Adrenal gland (tissue), 12 donors: Measurements from ENCODE around the gene IFIT1. TPM values are rescaled to one million over a fixed set of nuclear protein-coding genes. Genes with fewer than 3 reads are reported as not detected.
A peak's percentile ranks its signal among the peaks of the same experiment; 100 is the strongest.

Experiments
- DNase-seq, 7 donors: peaks; one replicate each; pipeline ENCODE4 v3.0.0-alpha.2; 2019 to 2020
- H3K27ac ChIP-seq, 5 donors: fragments of 200-600 bp; sonication (generic) in 4 of 5; 1 replicate in 3 of 5; 2 replicates in 2 of 5; pipeline versions ENCODE4 v1.5.1 to v1.8.0; 2016 to 2020; ENCODE audit warnings: mild to moderate bottlenecking in 1 of 5
- H3K27me3 ChIP-seq: fragments of 200-600 bp; 2 replicates; pipeline ENCODE4 v1.8.0; 2021
- H3K36me3 ChIP-seq, 2 donors: fragments of 200-600 bp; replicated peaks in 1 of 2; 1 replicate in 1 of 2; 2 replicates in 1 of 2; pipeline versions ENCODE4 v1.5.1 to v1.8.0; 2018 to 2022
- H3K4me1 ChIP-seq, 2 donors: fragments of 200-600 bp; replicated peaks in 1 of 2; 1 replicate in 1 of 2; 2 replicates in 1 of 2; pipeline versions ENCODE4 v1.5.1 to v1.8.0; 2018 to 2021
- H3K4me3 ChIP-seq, 4 donors: fragments of 200-600 bp; sonication (generic) in 3 of 4; one replicate each; pipeline ENCODE4 v1.5.1; 2016 to 2018
- H3K9me3 ChIP-seq, 3 donors: fragments of 200-600 bp; sonication (generic) in 1 of 3; replicated peaks in 1 of 3; 1 replicate in 2 of 3; 2 replicates in 1 of 3; pipeline versions ENCODE4 v1.5.1 to v1.8.0; 2016 to 2021
- POLR2A ChIP-seq, 2 donors: fragments of 450-650 bp; IDR thresholded peaks; one replicate each; pipeline ENCODE4 v1.6.1; 2017; ENCODE audit warnings: antibody characterized with exemption in 2 of 2, mild to moderate bottlenecking in 2 of 2, moderate library complexity in 1 of 2
- WGBS, 4 donors: extraction: QIAGEN DNeasy Blood & Tissue Kit in 2 of 4; methylation state at CpG; one replicate each; pipeline versions ENCODE4 v1.1.5 to v1.1.7; 2013 to 2017; 5-methylcytosine and 5-hydroxymethylcytosine counted together
- intact Hi-C, 2 donors: fragments of 100-400 bp; cut with DNase I; formaldehyde crosslinking; loops; one replicate each; pipeline versions ENCODE4 v1.14.1 to v1.15.0; 2022 to 2023
- polyA plus RNA-seq, 3 donors: library from polyadenylated mRNA; stranded (reverse); fragments of 200-250 nt in 2 of 3; fragments of 350-450 nt in 1 of 3; fragmentation: Illumina TruSeq in 1 of 3; extraction: RNeasy Lipid Tissue Mini Kit (QIAGEN cat#74804) in 1 of 3; gene quantifications; one replicate each; pipeline ENCODE4 v1.2.3, GENCODE V29; 2013 to 2014
- total RNA-seq, 9 donors: library from RNA; depleted of rRNA in 4 of 9; stranded (reverse); fragments of >200 nt in 4 of 9; fragments of 120-200 nt in 1 of 9; fragmentation: NEBNext Ultra II Directional in 1 of 9; extraction: Animal tissue kit (Norgen Biotek cat#: 25700) in 1 of 9; gene quantifications; one replicate each; pipeline versions ENCODE4 v1.1.0 to v1.2.4, GENCODE V29; 2013 to 2023
- TF ChIP-seq, protein P1 (sequence below), 6 experiments: fragments of 450-650 bp in 4 of 6; fragments of 200-600 bp in 2 of 6; sonication (generic) in 1 of 6; IDR thresholded peaks; 1 replicate in 5 of 6; 2 replicates in 1 of 6; pipeline versions ENCODE4 v1.5.1 to v1.8.0; 2016 to 2021; ENCODE audit warnings: antibody characterized with exemption in 6 of 6, mild to moderate bottlenecking in 2 of 6, moderate library complexity in 1 of 6
- donor health status: healthy with polysubstance abuse.
- donor health status: Bipolar disorder and iron deficiency.
- donor health status: DM: yes; HTN: yes; CAD: no.
- donor health status: DM: no; HTN: no; CAD: no.
- donor health status: DM: no; HTN: no; CAD: no.
- donor health status: DM: yes; HTN: yes; CAD: no.

IFIT1 gene
- total and polyA plus RNA-seq, 12 donors, result 20.9 to 168 (median 62.0) TPM

DNA sequence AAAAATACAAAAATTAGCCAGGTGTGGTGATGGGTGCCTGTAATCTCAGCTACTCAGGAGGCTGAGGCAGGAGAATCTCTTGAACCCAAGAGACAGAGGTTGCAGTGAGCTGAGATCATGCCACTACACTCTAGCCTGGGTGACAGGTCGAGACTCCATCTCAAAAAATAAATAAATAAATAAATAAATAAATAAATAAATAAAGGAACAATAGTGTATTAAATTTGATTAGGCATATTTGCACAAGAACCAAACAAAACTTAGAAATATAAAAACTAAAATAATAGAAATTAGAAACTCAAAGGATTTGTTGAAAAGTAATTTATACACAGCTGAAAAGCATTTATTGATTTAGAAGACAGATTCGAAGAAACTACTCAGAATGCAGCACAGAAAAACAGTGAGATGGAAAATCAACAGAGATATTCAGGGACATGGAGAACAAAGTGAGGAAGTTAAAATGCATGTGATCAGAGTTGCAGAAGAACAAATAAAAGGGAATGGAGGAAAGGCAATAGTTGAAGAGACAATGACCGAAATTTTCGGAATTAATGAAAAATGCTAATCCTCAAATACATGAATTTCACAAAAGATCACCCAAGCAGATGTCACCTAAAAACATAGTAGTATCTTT, 46.9 kb upstream of the IFIT1 start:
- Histone ChIP-seq H3K36me3 (no peaks in the 10 kb centered on the region), H3K9me3 (no peaks in the 10 kb centered on the region), H3K27ac (peak overlapping the region in 2 of 5 donors; percentile 55 to 76), H3K4me3 (no peak overlapping the region), H3K4me1 (peaks cover 13 to 38% of the 10 kb centered on the region in 2 donors), H3K27me3 (no peaks in the 10 kb centered on the region)
- 83 to 93% (median 91%) methylated on average over 4 of the region's 4 CpGs for WGBS, 4 donors
- TF ChIP-seq POLR2A (IDR thresholded peaks at IDR 0.05), result no peak
- TF ChIP-seq, protein P1, sequence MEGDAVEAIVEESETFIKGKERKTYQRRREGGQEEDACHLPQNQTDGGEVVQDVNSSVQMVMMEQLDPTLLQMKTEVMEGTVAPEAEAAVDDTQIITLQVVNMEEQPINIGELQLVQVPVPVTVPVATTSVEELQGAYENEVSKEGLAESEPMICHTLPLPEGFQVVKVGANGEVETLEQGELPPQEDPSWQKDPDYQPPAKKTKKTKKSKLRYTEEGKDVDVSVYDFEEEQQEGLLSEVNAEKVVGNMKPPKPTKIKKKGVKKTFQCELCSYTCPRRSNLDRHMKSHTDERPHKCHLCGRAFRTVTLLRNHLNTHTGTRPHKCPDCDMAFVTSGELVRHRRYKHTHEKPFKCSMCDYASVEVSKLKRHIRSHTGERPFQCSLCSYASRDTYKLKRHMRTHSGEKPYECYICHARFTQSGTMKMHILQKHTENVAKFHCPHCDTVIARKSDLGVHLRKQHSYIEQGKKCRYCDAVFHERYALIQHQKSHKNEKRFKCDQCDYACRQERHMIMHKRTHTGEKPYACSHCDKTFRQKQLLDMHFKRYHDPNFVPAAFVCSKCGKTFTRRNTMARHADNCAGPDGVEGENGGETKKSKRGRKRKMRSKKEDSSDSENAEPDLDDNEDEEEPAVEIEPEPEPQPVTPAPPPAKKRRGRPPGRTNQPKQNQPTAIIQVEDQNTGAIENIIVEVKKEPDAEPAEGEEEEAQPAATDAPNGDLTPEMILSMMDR (IDR thresholded peaks at IDR 0.05), result no peak
- no peak for DNase-seq
- intact Hi-C loops, result no loop called here

DNA sequence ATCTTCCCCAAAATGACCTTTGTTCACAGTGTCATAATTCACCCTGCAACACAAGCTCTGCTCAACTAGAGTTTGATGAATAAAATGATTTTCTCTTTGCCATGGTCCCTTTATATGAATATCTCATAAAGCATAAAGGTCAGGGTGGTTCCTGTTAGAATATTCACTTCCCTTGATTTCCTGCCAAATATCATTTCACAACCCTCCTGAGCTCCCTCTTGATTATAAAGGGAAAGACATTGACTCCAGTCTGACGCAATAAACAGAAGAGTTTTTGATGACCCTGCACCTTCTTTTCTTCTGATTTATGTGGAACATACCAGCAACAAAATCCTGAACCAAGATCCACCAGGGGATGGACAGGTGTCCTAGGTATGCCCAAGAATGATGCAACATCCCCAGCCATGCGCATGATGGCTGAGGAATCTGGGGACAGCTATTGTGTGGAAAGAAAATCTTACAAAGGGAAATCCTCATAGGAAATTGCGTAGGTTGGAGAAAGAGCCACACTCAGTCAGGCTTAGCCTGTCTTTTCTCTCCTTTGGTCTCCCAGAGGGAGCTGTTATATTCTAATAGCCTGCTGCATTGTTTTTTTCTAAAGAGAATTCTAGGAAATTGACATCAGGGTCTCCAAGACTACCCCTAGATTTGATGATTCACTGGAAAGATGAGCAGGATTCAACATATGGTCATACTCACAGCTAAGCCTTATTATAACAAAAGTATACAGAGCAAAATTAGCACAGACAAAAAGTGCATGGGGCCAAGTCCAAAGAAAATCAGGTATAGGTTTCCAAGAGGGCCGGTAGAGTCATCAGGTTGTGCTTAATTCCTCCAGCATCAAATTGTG, 45.8 kb upstream of the IFIT1 start:
- H3K9me3 ChIP-seq, result no peaks in the 10 kb centered on the region
- peak overlapping the region in 4 of 5 donors; percentile 11 to 76 (median 44) for H3K27ac ChIP-seq
- H3K36me3 ChIP-seq, result no peaks in the 10 kb centered on the region
- 47 to 72% (median 59%) methylated on average over 4 of the region's 4 CpGs for WGBS, 4 donors
- no peak overlapping the region for H3K4me3 ChIP-seq
- no peaks in the 10 kb centered on the region for H3K27me3 ChIP-seq
- intact Hi-C loops, result no loop called here
- H3K4me1 ChIP-seq, result peaks cover 20 to 50% of the 10 kb centered on the region in 2 donors
- DNase-seq, result peak in 3 of 7 donors; percentile 27 to 36 (median 35)
- TF ChIP-seq, protein P1 (IDR thresholded peaks at IDR 0.05), result no peak
- no peak for TF ChIP-seq POLR2A (IDR thresholded peaks at IDR 0.05)

DNA sequence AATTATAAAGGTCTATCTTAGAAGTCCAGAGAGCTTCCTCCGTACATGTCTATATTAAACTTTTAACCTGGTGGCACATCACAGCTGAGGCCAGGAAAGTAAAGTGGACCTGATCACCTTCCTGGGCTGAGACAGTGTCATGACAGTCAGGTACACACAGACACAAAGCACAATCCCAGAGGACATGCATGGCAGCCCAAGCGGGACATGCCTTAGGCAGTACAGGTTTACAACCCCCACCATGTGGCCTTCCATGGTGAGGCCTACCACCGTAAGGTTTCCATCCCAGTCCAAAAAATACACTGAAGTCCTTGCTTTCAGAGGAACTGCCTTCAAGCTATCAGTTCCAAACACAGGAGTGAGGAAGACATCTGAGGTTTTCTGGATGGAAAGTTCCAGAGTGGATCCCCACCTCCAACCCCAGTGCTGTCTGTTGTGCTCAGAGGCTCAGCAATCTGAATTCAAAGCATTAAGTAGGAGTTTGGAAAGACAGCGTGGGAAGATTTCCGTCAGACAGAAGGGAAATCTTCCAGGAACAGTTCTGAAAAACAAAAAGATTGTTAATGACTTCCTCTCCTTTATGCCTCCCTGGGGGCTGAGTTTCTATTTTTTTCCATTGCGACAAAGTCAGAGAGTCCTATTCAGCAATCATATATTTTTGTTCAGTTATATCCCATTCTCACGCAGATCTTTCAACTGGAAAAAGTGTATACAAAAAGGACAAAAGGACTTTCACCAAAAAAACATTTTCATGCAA, 44.5 kb upstream of the IFIT1 start:
- intact Hi-C loops, result no loop called here
- Histone ChIP-seq H3K4me1 (peaks cover 23 to 60% of the 10 kb centered on the region in 2 donors), H3K27ac (peak overlapping the region in 3 of 5 donors; percentile 34 to 76 (median 69)), H3K9me3 (no peaks in the 10 kb centered on the region), H3K27me3 (no peaks in the 10 kb centered on the region), H3K4me3 (no peak overlapping the region), H3K36me3 (no peaks in the 10 kb centered on the region)
- 65 to 76% (median 71%) methylated on average over 7 of the region's 7 CpGs for WGBS, 4 donors
- peak in 1 of 7 donors; percentile 18 for DNase-seq
- no peak for TF ChIP-seq POLR2A (IDR thresholded peaks at IDR 0.05)
- TF ChIP-seq, protein P1 (IDR thresholded peaks at IDR 0.05), result no peak

DNA sequence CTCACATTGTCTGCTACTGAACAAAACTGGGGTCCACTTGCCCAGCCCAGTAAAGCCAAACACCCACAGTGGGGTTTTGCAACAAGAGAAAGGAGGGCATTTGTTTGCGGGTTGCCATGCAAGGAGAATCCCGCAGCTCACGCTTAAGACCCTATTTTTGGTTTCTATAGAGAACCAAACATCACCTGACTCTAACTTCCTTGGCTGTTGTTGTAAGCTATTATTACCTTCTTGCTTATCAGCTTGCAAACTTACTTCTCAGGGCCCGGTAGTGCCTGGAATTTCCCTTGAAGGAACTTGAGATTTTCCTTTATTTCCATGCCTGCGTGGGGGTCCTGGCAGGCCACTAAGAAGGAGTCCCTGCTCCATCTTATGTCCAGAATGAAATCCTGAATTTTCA, 43.9 kb upstream of the IFIT1 start:
- TF ChIP-seq POLR2A (IDR thresholded peaks at IDR 0.05), result no peak
- TF ChIP-seq, protein P1 (IDR thresholded peaks at IDR 0.05), result no peak
- no peaks in the 10 kb centered on the region for H3K9me3 ChIP-seq
- no peak for DNase-seq
- H3K4me1 ChIP-seq, result peaks cover 23 to 60% of the 10 kb centered on the region in 2 donors
- no peaks in the 10 kb centered on the region for H3K36me3 ChIP-seq
- WGBS, 4 donors, result 74 to 79% (median 79%) methylated on average over 5 of the region's 5 CpGs
- H3K27me3 ChIP-seq, result no peaks in the 10 kb centered on the region
- intact Hi-C loops, result no loop called here
- H3K4me3 ChIP-seq, result no peak overlapping the region
- H3K27ac ChIP-seq, result peak overlapping the region in 3 of 5 donors; percentile 25 to 76 (median 47)
